ENCODE results near the gene RBP7. TPM values are rescaled to one million over a fixed set of nuclear protein-coding genes. Genes with fewer than 3 reads are reported as not detected.
A peak's percentile ranks its signal among the peaks of the same experiment; 100 is the strongest.

Gene RBP7
- total RNA-seq, 3 donors from 2014 or later, result 37.5 to 285 (median 49.8) TPM

DNA sequence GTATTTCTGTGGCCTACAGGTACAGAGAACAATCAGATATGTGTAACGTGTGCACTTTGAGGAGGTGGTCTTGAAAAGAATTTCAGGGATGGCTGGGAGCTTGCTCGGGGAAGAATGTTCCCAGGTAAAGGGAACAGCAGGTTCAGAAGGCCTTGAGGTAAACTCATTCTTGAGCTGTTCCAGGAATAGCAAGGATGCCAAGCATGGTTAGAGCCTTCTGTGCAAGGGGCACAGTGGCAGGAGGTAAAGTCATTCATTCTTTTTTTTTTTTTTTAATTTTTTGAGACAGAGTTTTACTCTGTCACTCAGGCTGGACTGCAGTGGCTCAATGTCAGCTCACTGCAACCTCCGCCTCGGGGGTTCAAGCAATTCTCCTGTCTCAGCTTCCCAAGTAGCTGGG lies 45.7 kb downstream of the RBP7 start:
- Histone ChIP-seq H3K27ac (no peak overlapping the region), H3K4me3 (no peak overlapping the region), H3K27me3 (no peaks in the 10 kb centered on the region), H3K9me3 (no peaks in the 10 kb centered on the region), H3K36me3 (no peaks in the 10 kb centered on the region), H3K4me1 (peaks cover 0 to 6% of the 10 kb centered on the region in 2 donors)
- TF ChIP-seq, protein P1, sequence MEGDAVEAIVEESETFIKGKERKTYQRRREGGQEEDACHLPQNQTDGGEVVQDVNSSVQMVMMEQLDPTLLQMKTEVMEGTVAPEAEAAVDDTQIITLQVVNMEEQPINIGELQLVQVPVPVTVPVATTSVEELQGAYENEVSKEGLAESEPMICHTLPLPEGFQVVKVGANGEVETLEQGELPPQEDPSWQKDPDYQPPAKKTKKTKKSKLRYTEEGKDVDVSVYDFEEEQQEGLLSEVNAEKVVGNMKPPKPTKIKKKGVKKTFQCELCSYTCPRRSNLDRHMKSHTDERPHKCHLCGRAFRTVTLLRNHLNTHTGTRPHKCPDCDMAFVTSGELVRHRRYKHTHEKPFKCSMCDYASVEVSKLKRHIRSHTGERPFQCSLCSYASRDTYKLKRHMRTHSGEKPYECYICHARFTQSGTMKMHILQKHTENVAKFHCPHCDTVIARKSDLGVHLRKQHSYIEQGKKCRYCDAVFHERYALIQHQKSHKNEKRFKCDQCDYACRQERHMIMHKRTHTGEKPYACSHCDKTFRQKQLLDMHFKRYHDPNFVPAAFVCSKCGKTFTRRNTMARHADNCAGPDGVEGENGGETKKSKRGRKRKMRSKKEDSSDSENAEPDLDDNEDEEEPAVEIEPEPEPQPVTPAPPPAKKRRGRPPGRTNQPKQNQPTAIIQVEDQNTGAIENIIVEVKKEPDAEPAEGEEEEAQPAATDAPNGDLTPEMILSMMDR (IDR thresholded peaks at IDR 0.05), result no peak
- TF ChIP-seq POLR2A (IDR thresholded peaks at IDR 0.05), result no peak
- TF ChIP-seq POLR2AphosphoS5 (IDR thresholded peaks at IDR 0.05), result no peak
- intact Hi-C loops (cut with DNase I; ENCODE audit: low total_unique reads), result no loop called here
- no peak for DNase-seq (ENCODE audit: low spot score in 2 of 2)

DNA sequence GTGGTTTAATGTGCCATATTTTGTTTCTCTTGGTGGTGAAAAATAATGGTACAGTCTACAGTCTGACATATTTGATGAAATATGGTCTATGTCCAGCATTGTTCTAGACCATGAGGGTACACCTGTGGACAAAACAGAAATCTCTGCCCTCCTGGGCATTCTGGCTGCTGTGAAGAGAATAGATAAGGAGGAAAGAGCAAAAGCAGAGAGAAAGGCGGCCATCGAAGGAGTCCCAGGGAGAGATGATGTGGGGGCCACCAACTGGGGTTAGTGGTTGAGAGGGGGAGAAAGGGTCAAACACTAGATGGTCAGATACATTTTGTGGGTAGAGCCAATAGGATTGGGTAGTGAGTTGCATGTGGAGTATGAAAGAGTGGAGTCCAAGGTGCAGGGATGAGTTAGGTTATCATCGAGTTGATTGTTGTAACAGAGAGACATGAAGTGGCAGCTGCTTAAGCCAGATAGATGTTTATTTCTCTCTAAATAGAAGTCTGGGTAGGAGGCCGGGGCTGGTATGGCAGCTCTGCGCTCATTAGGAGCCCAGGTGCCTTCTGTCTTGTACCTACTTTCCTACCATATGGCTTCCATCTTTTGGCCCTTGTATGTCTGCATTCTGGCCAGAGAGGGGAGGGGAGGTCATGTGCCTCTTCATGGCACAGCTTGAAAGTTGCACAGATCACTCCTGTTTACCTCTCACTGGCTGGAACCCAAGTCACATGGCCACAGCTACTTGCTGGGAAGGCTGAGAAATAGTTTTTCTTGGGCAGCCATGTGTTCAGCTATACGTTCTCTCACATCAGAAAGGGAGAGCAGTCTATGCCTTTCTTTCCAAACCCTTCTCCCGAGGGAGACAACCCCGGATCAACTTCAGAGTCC lies 48.7 kb downstream of the RBP7 start:
- no peaks in the 10 kb centered on the region for H3K27me3 ChIP-seq
- H3K4me1 ChIP-seq, result peaks cover 0 to 6% of the 10 kb centered on the region in 2 donors
- DNase-seq (ENCODE audit: low spot score in 2 of 2), result no peak
- H3K36me3 ChIP-seq, result no peaks in the 10 kb centered on the region
- TF ChIP-seq POLR2AphosphoS5 (IDR thresholded peaks at IDR 0.05), result no peak
- TF ChIP-seq POLR2A (IDR thresholded peaks at IDR 0.05), result no peak
- TF ChIP-seq, protein P1 (IDR thresholded peaks at IDR 0.05), result no peak
- no peaks in the 10 kb centered on the region for H3K9me3 ChIP-seq
- intact Hi-C loops (cut with DNase I; ENCODE audit: low total_unique reads), result no loop called here
- H3K27ac ChIP-seq, result peak overlapping the region; percentile 13 to 54
- no peak overlapping the region for H3K4me3 ChIP-seq

DNA sequence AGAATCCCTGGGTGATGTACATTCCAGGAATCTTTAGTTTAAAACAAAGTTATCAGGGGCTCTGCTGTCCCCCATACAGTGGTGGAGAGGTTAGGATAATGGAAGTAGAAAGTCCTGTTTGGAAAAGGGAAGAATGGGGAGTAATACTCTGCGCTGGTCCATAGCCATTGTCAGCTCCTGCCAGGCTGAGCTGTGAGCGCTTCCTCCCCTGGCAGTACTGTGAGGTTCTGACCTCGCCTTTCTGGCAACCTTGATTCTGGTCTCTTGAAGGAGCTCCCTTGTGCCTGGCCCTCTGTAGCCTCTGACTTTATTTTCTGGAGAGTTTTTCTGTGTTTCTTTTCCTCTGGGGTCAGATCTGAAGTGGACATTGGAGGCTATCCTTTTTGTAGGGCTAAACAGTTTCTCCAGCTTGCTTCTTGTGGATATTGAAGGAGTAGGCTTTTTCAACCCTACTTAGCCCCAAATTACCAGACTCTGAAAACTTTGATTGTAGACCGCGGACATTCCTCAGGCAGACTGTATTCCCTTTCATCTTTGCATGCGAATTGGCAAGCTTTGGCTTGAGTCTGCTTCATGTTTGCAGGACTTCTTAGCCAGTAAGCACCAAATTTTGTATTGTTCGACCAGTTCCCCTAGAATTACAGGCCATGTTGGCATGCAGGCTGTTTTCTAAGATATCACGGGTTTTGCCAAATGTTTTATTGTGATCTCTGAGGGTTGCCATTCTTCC lies 49.5 kb downstream of the RBP7 start:
- intact Hi-C loops (cut with DNase I; ENCODE audit: low total_unique reads), result no loop called here
- Histone ChIP-seq H3K4me1 (peaks cover 0 to 6% of the 10 kb centered on the region in 2 donors), H3K4me3 (no peak overlapping the region), H3K9me3 (no peaks in the 10 kb centered on the region), H3K27ac (peak overlapping the region; percentile 13 to 54), H3K27me3 (no peaks in the 10 kb centered on the region), H3K36me3 (no peaks in the 10 kb centered on the region)
- DNase-seq (ENCODE audit: low spot score in 2 of 2), result no peak
- TF ChIP-seq, protein P1 (IDR thresholded peaks at IDR 0.05), result no peak
- TF ChIP-seq POLR2A (IDR thresholded peaks at IDR 0.05) (no peak), POLR2AphosphoS5 (IDR thresholded peaks at IDR 0.05) (no peak)

DNA sequence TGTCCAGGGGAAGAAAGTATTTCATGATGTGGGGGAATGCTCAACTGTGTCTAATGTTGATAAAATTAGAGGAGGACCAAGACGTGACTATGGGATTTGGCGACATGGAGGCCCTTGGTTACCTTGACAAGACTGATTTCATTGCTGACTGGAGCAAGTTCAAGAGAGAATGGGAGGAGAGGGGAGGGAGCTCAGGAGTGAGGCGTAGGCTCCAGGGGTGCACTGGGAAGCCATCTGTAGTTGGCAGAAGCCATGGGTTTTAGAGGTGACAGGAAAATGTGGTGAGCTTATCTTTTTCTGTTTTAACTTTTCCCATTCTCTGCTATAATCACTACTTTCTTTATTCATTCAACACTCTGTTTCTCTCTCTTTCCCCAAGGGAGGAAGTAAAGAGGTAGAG lies 51.6 kb downstream of the RBP7 start:
- TF ChIP-seq POLR2AphosphoS5 (IDR thresholded peaks at IDR 0.05) (no peak), POLR2A (IDR thresholded peaks at IDR 0.05) (no peak)
- TF ChIP-seq, protein P1 (IDR thresholded peaks at IDR 0.05), result no peak
- Histone ChIP-seq H3K27ac (no peak overlapping the region), H3K36me3 (no peaks in the 10 kb centered on the region), H3K27me3 (no peaks in the 10 kb centered on the region), H3K4me1 (peaks cover 0 to 6% of the 10 kb centered on the region in 2 donors), H3K4me3 (no peak overlapping the region), H3K9me3 (no peaks in the 10 kb centered on the region)
- intact Hi-C loops (cut with DNase I; ENCODE audit: low total_unique reads), result no loop called here
- DNase-seq (ENCODE audit: low spot score in 2 of 2), result no peak

GRCh38 chr1:10050611-10051010 lies 53.6 kb downstream of the RBP7 start:
- Histone ChIP-seq H3K9me3 (no peaks in the 10 kb centered on the region), H3K4me3 (no peak overlapping the region), H3K4me1 (peaks cover 0 to 6% of the 10 kb centered on the region in 2 donors), H3K27ac (no peak overlapping the region), H3K27me3 (no peaks in the 10 kb centered on the region), H3K36me3 (no peaks in the 10 kb centered on the region)
- intact Hi-C loops (cut with DNase I; ENCODE audit: low total_unique reads), result no loop called here
- no peak for DNase-seq (ENCODE audit: low spot score in 2 of 2)
- TF ChIP-seq POLR2A (IDR thresholded peaks at IDR 0.05) (no peak), POLR2AphosphoS5 (IDR thresholded peaks at IDR 0.05) (no peak)
- TF ChIP-seq, protein P1 (IDR thresholded peaks at IDR 0.05), result no peak
